IMR-90 (cell line): ENCODE data around the gene FOSB.

Experiments
- BHLHE40 ChIP-seq: fragments of 150-350 bp; IDR thresholded peaks from 2 replicates; pipeline ENCODE4 v1.6.1; 2016; ENCODE audit warnings: mild to moderate bottlenecking, low read depth, low read length
- FOS ChIP-seq: fragments of 150-350 bp; IDR thresholded peaks from 2 replicates; pipeline ENCODE4 v1.6.1; 2016; ENCODE audit warnings: low read depth, low read length
- MAZ ChIP-seq: IDR thresholded peaks from 2 replicates; pipeline ENCODE4 v1.6.1; 2012; ENCODE audit warnings: low read depth, mild to moderate bottlenecking, low read length, improper control_type of control experiment, moderate library complexity, borderline replicate concordance
- POLR2A ChIP-seq: IDR thresholded peaks from 2 replicates; pipeline ENCODE4 v1.6.1; 2012; ENCODE audit warnings: mild to moderate bottlenecking, low read depth, low read length
- RFX5 ChIP-seq: IDR thresholded peaks from 2 replicates; pipeline ENCODE4 v1.8.0; 2012; ENCODE audit warnings: low read depth, mild to moderate bottlenecking, low read length, moderate library complexity
- USF2 ChIP-seq: fragments of 150-350 bp; IDR thresholded peaks from 2 replicates; pipeline ENCODE4 v1.6.1; 2017; ENCODE audit warnings: mild to moderate bottlenecking, antibody characterized with exemption, low read length, low read depth
- TF ChIP-seq, protein P1 (sequence below): conservative IDR thresholded peaks from 2 replicates; pipeline ENCODE4 v1.5.1; 2012; ENCODE audit warnings: mild to moderate bottlenecking, low read depth, low read length, improper control_type of control experiment
- TF ChIP-seq, protein P2 (sequence below): fragments of 150-350 bp; IDR thresholded peaks from 2 replicates; pipeline ENCODE4 v1.6.1; 2016; ENCODE audit warnings: low read depth, mild to moderate bottlenecking, low read length, moderate library complexity, borderline replicate concordance

GRCh38 chr19:45505996-45506245 is 38.1 kb downstream of the FOSB start:
- TF ChIP-seq, protein P1, sequence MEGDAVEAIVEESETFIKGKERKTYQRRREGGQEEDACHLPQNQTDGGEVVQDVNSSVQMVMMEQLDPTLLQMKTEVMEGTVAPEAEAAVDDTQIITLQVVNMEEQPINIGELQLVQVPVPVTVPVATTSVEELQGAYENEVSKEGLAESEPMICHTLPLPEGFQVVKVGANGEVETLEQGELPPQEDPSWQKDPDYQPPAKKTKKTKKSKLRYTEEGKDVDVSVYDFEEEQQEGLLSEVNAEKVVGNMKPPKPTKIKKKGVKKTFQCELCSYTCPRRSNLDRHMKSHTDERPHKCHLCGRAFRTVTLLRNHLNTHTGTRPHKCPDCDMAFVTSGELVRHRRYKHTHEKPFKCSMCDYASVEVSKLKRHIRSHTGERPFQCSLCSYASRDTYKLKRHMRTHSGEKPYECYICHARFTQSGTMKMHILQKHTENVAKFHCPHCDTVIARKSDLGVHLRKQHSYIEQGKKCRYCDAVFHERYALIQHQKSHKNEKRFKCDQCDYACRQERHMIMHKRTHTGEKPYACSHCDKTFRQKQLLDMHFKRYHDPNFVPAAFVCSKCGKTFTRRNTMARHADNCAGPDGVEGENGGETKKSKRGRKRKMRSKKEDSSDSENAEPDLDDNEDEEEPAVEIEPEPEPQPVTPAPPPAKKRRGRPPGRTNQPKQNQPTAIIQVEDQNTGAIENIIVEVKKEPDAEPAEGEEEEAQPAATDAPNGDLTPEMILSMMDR, result no peak
- no peak for TF ChIP-seq POLR2A
- TF ChIP-seq, protein P2, sequence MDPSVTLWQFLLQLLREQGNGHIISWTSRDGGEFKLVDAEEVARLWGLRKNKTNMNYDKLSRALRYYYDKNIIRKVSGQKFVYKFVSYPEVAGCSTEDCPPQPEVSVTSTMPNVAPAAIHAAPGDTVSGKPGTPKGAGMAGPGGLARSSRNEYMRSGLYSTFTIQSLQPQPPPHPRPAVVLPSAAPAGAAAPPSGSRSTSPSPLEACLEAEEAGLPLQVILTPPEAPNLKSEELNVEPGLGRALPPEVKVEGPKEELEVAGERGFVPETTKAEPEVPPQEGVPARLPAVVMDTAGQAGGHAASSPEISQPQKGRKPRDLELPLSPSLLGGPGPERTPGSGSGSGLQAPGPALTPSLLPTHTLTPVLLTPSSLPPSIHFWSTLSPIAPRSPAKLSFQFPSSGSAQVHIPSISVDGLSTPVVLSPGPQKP, result no peak
- TF ChIP-seq BHLHE40, result no peak
- no peak for TF ChIP-seq FOS
- TF ChIP-seq USF2, result no peak
- no peak for TF ChIP-seq MAZ
- TF ChIP-seq RFX5, result no peak
